HEK293 (cell line): ENCODE results near the gene ADH4.

Experiments used
- CTCF ChIP-seq: fragments of 450-650 bp; formaldehyde crosslinking; IDR thresholded peaks from 2 replicates; pipeline ENCODE4 v1.5.1; 2016; ENCODE audit warnings: missing biosample characterization, missing genetic modification characterization
- MEIS1 ChIP-seq: sonication (generic); formaldehyde crosslinking; IDR thresholded peaks from 2 replicates; pipeline ENCODE4 v1.8.1; 2022; ENCODE audit warnings: missing genetic modification reagents, mild to moderate bottlenecking, borderline replicate concordance
- OSR2 ChIP-seq: fragments of 450-650 bp; formaldehyde crosslinking; IDR thresholded peaks from 2 replicates; pipeline ENCODE4 v1.5.1; 2016; ENCODE audit warnings: missing biosample characterization, missing genetic modification characterization
- ZNF558 ChIP-seq: fragments of 450-650 bp; formaldehyde crosslinking; IDR thresholded peaks from 2 replicates; pipeline ENCODE4 v1.5.1; 2016; ENCODE audit warnings: missing biosample characterization, missing genetic modification characterization
- ZNF629 ChIP-seq: fragments of 450-650 bp; formaldehyde crosslinking; IDR thresholded peaks from 2 replicates; pipeline ENCODE4 v1.5.1; 2017; ENCODE audit warnings: missing biosample characterization, missing genetic modification characterization

DNA sequence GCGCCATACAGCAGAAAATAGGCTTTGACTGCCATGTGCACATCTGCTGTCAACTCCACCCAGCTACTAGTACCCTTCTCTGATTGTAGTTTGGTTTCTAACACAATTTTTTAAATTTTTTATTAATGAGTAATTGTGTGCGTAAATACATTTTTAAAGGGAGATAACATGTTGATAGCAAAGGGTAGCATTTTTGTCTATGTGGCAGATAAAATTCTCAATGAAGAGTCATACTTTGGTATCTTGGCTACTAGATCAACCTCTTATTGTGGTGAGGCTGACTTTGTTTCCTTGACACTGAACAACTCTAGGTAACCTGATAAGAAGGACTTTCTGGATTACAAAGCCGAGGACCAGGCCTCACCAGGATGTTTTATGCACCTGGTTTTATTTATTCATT, 9.5 kb downstream of the ADH4 start:
- no peak for TF ChIP-seq ZNF558
- TF ChIP-seq MEIS1 (CRISPR knock-in tag): no peak
- no peak for TF ChIP-seq ZNF629
- no peak for TF ChIP-seq CTCF
- no peak for TF ChIP-seq OSR2 (tag by site-specific recombination)
